HG03280 (cell line): Measurements from ENCODE around the gene ATP6V1G2.

Experiments
- ATAC-seq: cut with Tn5 transposase; IDR thresholded peaks from one replicate; pipeline ENCODE4 v1.9.1; 2021; ENCODE audit warnings: mild to moderate bottlenecking, moderate library complexity; ENCODE audit not compliant: unreplicated experiment

ATP6V1G2 gene

DNA sequence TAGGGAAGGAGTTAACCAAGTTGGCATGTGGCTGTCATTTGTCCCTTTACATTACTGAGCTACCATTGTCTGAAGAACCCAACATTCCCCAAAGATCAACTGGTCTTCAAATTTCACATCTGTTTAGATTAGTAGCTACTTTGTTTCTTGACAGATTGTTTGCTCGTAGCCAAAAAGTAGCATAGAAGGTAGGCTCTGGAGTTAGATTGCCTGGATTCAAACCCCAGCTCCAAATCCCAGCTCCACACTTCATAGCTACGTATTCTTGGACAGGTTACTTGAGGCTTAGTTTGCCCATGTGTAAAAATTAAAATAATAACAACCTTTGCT, 2.1 kb upstream of the ATP6V1G2 start:
- ATAC-seq, result no peak

GRCh38 chr6:31547727-31548543, 1.5 kb upstream of the ATP6V1G2 start:
- ATAC-seq, result no peak

DNA sequence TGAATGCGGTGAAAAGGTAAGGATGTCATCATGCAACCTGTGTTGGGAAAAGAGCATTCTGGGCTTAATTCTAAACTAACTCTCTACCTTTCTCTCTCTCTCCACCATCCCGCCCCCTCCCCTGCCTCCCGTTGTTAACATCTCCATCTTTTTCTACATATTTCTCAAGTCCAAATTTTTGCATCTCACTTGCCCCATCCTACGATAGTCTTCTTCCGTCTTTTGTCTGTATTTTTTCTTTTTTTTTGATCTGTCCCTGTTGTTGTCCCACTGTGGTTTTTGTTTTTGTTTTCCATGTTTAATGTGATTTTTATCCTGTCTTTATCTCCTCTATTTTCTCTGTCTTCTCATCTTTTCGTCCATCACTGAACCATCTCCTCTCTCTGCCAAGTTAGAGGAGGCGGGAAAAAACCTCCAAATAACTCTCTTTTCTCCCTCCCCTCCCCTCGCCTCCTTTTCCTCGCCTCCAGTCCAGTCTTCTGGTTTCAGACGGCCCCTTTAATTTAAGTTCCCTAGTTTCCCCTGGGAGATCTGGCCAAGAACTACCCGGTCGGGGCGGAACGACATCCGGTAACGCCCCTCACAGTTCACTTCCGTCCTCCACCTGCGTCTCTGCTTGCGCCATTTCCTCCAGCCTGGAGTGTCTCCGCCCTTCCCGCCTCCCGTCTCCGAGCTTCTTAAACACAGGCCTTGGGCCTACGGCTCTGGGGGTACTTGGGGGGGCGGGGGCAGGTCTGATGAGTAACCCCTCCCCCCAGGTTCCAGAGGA, 734 bp upstream of the ATP6V1G2 start, which contains the start of gene NFKBIL1:
NFKBIL1 (plus strand) TSS at position 651 of the 769 bp plus-strand sequence; CDS start at position 738, 87 bp downstream.
- ATAC-seq, result peak; percentile 63

GRCh38 chr6:31545291-31545690, 1.1 kb downstream of the ATP6V1G2 start:
- no peak for ATAC-seq

DNA sequence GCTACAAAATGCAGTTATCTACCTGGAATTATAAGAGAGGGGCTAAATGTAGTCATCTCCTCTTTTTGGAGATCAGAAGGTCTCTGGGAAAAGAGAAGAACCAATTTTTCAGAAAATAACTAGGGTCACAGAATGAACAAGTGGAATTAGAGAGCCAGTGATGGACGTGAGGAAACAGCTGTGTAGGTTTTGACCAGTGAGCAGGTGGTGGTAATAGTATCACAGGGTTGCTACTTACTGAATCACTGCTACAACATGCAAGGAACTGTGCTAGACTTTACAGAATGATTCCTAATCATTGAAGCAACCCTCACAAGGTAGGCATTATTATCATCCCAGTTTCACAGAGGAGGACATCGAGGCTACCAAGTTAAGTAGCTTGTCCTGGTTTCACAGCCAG, 1.7 kb downstream of the ATP6V1G2 start:
- no peak for ATAC-seq

DNA sequence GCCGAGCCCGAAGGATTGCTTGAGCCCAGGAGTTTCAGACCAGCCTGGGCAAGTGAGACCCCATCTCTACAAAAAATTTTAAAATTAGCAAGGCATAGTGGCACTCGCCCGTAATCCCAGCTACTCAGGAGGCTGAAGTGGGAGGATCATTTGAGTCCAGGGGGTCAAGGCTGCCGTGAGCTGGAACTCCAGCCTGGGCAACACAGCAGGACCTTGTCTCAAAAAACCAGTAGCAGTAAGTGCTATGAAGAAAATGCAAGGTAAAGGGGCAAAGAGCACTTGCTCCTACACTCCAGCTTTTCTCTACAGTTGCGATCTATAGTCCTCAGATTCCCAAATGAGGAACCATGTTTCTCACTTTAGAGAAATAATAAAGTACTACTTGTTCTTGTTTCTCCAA, 2.8 kb downstream of the ATP6V1G2 start:
- ATAC-seq, result no peak

DNA sequence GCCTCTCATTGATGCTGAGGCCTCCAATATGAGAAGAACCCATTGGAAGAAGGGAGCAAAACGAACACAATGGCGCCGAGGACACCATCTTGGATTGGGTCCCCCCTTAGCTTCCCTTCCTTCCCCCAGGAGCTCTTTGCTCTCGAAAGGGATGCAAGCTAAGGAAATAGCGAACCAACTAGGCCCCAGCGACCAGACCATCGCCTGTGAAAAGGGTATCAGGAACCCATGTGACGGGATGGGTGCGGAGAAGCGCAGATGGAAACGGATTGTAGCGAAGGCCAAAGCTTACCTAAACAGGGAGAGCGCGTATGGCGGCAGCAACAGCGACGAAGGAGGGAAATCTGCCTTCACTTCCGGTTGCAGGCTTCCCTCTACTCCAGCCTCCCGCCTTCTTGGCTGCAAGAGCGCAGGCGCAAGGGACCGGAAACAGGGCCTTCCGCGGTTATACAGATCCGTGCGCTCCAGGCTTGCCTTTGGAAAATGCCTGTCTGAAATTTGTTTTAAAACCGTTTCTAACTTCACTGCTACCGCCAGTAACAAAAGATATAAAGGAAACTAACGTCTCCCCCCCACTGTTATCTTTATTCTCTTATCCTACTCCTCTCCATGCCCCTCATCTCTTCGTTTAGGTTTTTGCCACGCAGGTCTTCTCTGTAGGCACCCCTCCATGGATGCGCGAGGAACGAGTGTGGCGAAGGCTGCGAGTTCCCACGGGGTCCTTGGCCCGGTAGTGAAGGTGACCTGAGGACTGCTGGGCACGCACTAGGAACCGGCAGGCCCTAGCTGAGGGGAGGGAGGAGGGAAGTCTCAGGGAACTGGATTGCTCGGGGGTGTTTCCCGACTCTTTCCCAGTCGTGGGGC, 4.5 kb downstream of the ATP6V1G2 start, which contains the start of gene DDX39B:
DDX39B (minus strand) TSS at position 346 of the 864 bp plus-strand sequence. CDS start 1,471 bp downstream, outside the sequence.
- peak; percentile 63 for ATAC-seq

DNA sequence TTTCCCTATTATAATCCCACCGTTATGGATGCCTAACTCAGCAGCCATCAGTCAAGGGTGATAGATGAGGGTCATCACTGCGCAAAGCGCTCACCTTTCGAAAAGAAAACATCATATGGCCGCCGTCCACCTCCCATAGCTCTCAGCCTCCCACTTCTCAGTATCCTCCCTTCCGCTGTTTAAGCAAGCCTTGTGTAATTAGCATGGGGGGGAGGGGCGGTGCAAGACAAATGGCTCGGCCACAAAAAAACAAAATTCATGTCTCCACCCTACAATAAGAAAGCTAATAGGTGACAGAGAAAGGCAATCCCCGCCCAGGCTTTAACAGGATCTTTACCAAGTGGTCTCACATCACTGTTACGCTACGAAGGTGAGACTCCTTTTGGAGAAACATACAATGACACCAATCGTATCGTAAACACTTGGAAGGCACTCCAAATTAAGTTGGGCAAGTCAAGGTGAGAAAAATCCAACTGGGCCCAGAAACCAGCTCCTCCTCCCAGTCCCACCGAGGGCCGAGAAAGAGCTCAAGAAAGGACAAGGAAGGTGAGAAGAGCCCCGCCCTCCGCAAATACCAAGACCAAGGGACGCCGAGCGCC, 5.2 kb downstream of the ATP6V1G2 start:
- no peak for ATAC-seq

DNA sequence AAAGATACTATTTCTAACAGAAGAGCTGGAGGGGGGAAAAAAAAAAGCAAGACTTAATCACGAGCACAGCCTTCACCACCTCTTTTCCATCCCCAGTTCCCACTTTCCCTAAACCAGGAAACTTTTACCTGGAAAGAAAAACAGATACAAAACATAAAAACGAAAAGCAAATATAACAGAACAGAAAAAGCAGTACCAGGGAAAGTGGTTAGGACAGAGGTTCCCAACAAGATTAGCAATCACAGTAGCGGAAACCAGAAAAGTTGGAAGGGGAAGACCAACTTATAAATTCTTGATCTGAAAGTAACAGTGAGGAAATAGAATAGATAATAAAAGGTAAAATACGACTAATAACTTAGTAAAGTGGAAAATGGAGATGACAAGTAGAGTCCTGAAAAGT, 5.8 kb downstream of the ATP6V1G2 start:
- ATAC-seq, result no peak

- no peak for ATAC-seq
Observed at GRCh38 chr6:31538805-31539400, 7.5 kb downstream of the ATP6V1G2 start.

DNA sequence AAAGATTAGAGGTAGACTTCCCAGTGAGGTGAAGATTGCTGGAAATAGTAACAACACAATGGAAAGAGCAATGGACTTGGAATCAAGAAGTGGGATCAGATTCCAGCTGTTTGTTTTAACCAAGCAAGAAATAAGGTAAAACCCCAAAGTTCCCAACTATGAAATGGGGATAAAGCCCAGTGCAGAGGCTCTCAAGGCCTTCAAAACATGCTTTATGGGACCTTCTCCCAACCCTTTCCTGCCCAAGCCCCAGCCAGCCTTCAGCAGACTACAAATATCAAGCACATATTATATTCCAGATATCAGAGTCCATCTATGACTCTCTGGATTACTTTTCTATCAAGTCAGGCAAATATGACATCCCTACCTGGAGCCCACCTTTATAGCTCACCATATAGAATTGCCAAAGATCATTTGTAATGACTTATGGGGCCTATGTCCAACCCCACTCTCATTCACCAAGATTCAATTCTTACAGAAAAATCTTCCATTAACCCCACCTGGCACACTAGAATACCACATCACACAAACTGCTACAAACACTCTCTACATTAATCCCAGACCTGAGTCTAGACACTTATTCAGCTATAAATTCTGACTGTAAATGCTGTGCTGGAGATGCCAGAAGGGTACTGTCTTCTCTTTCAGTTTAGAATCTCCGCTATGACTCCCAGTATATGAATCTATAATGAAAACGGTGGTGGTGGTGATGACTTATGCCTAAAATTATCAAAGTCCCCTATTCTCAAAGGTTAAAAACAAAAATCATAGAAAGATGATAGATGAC, 10.7 kb downstream of the ATP6V1G2 start:
- ATAC-seq, result no peak

GRCh38 chr6:31534521-31535040, 11.8 kb downstream of the ATP6V1G2 start:
- no peak for ATAC-seq

- no peak for ATAC-seq
Observed at GRCh38 chr6:31534011-31534410, 12.4 kb downstream of the ATP6V1G2 start.

GRCh38 chr6:31533455-31533841, 13.0 kb downstream of the ATP6V1G2 start:
- no peak for ATAC-seq

DNA sequence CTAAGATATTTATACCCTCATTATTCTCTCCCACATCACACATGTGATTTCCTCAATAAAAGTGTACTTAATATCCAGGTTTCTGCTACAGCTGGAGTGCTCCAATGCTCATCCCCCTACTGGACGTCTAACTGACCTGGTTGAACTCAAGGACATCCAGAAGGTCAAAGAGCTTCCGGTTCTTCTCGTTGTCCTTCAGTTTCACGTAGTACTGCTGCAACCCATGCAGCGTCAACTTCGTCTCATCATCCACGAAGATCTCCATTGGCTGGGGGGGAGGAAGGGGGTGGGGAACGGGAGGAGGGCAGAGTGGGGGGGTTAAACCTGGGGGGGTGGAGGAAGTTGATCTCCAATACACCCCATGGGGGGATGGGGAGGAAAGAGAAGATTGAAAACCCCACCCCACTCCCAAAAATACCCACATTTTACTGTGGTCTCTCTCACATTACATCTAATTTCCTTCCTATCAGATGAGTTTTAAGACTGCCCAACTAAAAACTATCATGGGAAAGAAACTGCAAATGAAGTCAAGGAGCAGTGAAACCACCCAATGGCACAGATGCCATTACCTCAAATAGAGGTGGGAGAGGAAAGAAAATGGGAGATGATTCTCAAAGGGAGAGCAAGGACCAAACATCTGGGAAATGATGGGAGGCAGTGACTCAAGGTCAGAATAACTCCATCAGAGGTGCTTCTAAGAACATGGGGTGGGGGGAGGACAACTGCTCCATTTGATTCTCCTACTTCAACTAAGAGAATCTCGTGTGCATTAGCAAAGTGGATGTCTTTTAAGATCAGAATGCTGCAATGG, 13.6 kb downstream of the ATP6V1G2 start:
- no peak for ATAC-seq

GRCh38 chr6:31531771-31532643, 14.4 kb downstream of the ATP6V1G2 start:
- ATAC-seq, result no peak

- ATAC-seq, result no peak
Observed at GRCh38 chr6:31531162-31531561, 15.2 kb downstream of the ATP6V1G2 start.
